Testis (tissue), 3 donors: ENCODE results near the gene GPC2. TPM values are rescaled to one million over a fixed set of nuclear protein-coding genes. Genes with fewer than 3 reads are reported as not detected.

ENCODE experiments used
- DNase-seq: peaks from one replicate; pipeline ENCODE4 v3.0.0-alpha.2; 2019
- H3K27ac ChIP-seq, 2 donors: fragments of 200-600 bp; sonication (generic); one replicate each; pipeline ENCODE4 v1.5.1; 2019
- H3K27me3 ChIP-seq: fragments of 200-600 bp; sonication (generic); one replicate; pipeline ENCODE4 v1.5.1; 2019
- H3K36me3 ChIP-seq: fragments of 200-600 bp; sonication (generic); one replicate; pipeline ENCODE4 v1.5.1; 2017; ENCODE audit warnings: low read depth; ENCODE audit errors: missing control alignments
- H3K4me1 ChIP-seq: fragments of 200-600 bp; sonication (generic); one replicate; pipeline ENCODE4 v1.5.1; 2019
- H3K4me3 ChIP-seq, 2 donors: fragments of 200-600 bp; sonication (generic); one replicate each; pipeline ENCODE4 v1.5.1; 2017 to 2019
- H3K9me3 ChIP-seq: fragments of 200-600 bp; sonication (generic); one replicate; pipeline ENCODE4 v1.5.1; 2017
- CTCF ChIP-seq, 3 experiments: fragments of 450-650 bp in 2 of 3; fragments of 200-600 bp in 1 of 3; sonication (generic) in 1 of 3; IDR thresholded peaks; one replicate each; pipeline ENCODE4 v1.5.1; 2016 to 2019; ENCODE audit warnings: antibody characterized with exemption in 3 of 3, mild to moderate bottlenecking in 2 of 3, moderate library complexity in 1 of 3
- POLR2A ChIP-seq: fragments of 450-650 bp; IDR thresholded peaks from one replicate; pipeline ENCODE4 v1.6.1; 2017; ENCODE audit warnings: antibody characterized with exemption, mild to moderate bottlenecking, moderate library complexity
- whole genome bisulfite sequencing, 2 donors: methylation state at CpG; one replicate each; pipeline ENCODE4 v1.1.5; 2018; 5-methylcytosine and 5-hydroxymethylcytosine counted together
- intact Hi-C: fragments of 100-400 bp; cut with DNase I; formaldehyde crosslinking; loops from one replicate; pipeline ENCODE4 v1.15.1; 2023; ENCODE audit warnings: low total_unique reads
- polyA plus RNA-seq: library from polyadenylated mRNA; stranded (reverse); fragments of 350-450 nt; fragmentation: Illumina TruSeq; extraction: RNeasy Lipid Tissue Mini Kit (QIAGEN cat#74804); gene quantifications from one replicate; pipeline ENCODE4 v1.2.3, GENCODE V29; 2014; ENCODE audit warnings: low read depth, low replicate concordance; ENCODE audit not compliant: insufficient read depth
- total RNA-seq, 2 donors: library from RNA; depleted of rRNA; stranded (reverse); fragments of >200 nt; gene quantifications; one replicate each; pipeline ENCODE4 v1.2.3, GENCODE V29; 2016

GPC2 gene
- total and polyA plus RNA-seq, 3 donors from 2014 or later, result 12.7 to 20.7 (median 17.7) TPM

GRCh38 chr7:100210805-100211204 is 33.6 kb upstream of the GPC2 start:
- Histone ChIP-seq H3K36me3 (no peaks in the 10 kb centered on the region), H3K27me3 (no peaks in the 10 kb centered on the region), H3K27ac (no peak overlapping the region), H3K4me3 (no peak overlapping the region), H3K9me3 (no peaks in the 10 kb centered on the region), H3K4me1 (peaks cover under 1% of the 10 kb centered on the region)
- DNase-seq, result no peak
- intact Hi-C loops, result no loop called here
- WGBS, 2 donors, result 68 to 84% methylated on average over 4 to 5 of the region's 5 CpGs
- no peak for TF ChIP-seq CTCF (IDR thresholded peaks at IDR 0.05)
- TF ChIP-seq POLR2A, result no peak

- WGBS, 2 donors, result 69 to 74% methylated on average over 6 of the region's 6 CpGs
- H3K9me3 ChIP-seq, result no peaks in the 10 kb centered on the region
Observed at GRCh38 chr7:100209493-100209892, 32.3 kb upstream of the GPC2 start.

GRCh38 chr7:100208911-100209408 is 31.8 kb upstream of the GPC2 start:
- H3K27me3 ChIP-seq, result no peaks in the 10 kb centered on the region
- no peak overlapping the region for H3K27ac ChIP-seq
- H3K9me3 ChIP-seq, result no peaks in the 10 kb centered on the region
- DNase-seq, result no peak
- H3K36me3 ChIP-seq, result no peaks in the 10 kb centered on the region
- intact Hi-C loops, result no loop called here
- WGBS, 2 donors, result 47 to 54% methylated on average over 6 of the region's 6 CpGs
- H3K4me1 ChIP-seq, result no peaks in the 10 kb centered on the region
- no peak overlapping the region for H3K4me3 ChIP-seq
- TF ChIP-seq POLR2A, result no peak
- no peak for TF ChIP-seq CTCF (IDR thresholded peaks at IDR 0.05)

More at GRCh38 chr7:100209493-100209892, 32.3 kb upstream of the GPC2 start:
- intact Hi-C loops, result no loop called here
- no peaks in the 10 kb centered on the region for H3K36me3 ChIP-seq
- H3K27me3 ChIP-seq, result no peaks in the 10 kb centered on the region
- no peak for DNase-seq
- H3K4me1 ChIP-seq, result no peaks in the 10 kb centered on the region
- H3K4me3 ChIP-seq, result no peak overlapping the region
- TF ChIP-seq CTCF (IDR thresholded peaks at IDR 0.05), result no peak
- TF ChIP-seq POLR2A, result no peak
- H3K27ac ChIP-seq, result no peak overlapping the region

- no peaks in the 10 kb centered on the region for H3K27me3 ChIP-seq
- no peak overlapping the region for H3K27ac ChIP-seq
- no peaks in the 10 kb centered on the region for H3K9me3 ChIP-seq
- WGBS, 2 donors, result 82 to 87% methylated on average over 9 of the region's 9 CpGs
- no peaks in the 10 kb centered on the region for H3K4me1 ChIP-seq
- no peak for TF ChIP-seq POLR2A
- TF ChIP-seq CTCF (IDR thresholded peaks at IDR 0.05), result no peak
- no peaks in the 10 kb centered on the region for H3K36me3 ChIP-seq
- H3K4me3 ChIP-seq, result no peak overlapping the region
- no peak for DNase-seq
- intact Hi-C loops, result no loop called here
Observed at GRCh38 chr7:100204454-100204853, 27.3 kb upstream of the GPC2 start.

- no peak for DNase-seq
- WGBS, 2 donors, result 81 to 92% methylated on average over 11 of the region's 11 CpGs
- H3K27me3 ChIP-seq, result no peaks in the 10 kb centered on the region
- H3K9me3 ChIP-seq, result no peaks in the 10 kb centered on the region
- intact Hi-C loops, result no loop called here
- TF ChIP-seq POLR2A, result no peak
- TF ChIP-seq CTCF (IDR thresholded peaks at IDR 0.05), result no peak
- H3K4me3 ChIP-seq, result no peak overlapping the region
- no peaks in the 10 kb centered on the region for H3K4me1 ChIP-seq
- H3K36me3 ChIP-seq, result no peaks in the 10 kb centered on the region
- H3K27ac ChIP-seq, result no peak overlapping the region
Observed at GRCh38 chr7:100200693-100201092, 23.5 kb upstream of the GPC2 start.
